ENCODE measurements around the gene CHMP3.

DNA sequence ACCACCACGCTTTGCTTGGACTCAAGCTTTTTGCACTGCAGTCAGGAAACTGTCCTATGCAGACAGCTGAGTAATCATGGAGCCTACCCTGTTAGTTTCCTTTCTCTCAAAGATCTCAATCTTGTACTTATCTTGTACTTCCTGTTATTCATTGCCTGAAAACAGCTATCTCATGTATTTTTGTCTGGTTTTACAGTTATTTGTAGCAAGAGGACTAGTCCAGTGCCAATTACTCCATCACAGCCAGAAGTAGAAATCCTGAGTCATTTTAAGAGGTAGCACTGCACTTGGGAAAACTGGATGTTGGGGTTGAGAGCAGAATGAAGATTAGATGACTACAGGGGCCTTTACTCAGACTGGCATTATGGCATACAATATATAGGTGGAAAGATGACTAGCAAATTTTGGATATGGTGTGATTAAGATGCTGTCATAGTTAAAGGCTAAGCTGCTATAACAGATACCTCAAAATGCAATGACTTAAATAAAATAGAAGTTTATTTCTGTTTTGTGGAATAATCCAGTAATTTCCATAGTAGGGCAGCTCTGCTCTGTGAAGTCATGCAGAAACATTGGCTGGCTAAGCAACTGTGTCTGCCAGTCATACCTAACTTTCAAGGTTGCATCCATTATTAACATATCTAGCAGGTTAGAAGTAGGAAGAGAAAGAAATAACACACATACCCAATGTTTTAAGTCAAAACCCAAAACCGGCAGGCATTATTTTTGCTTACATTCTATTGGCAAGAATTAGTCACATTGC is 21.1 kb upstream of the CHMP3 start:
- TF ChIP-seq CTCF (IDR thresholded peaks at IDR 0.05), result no peak
- no peak for TF ChIP-seq POLR2A (IDR thresholded peaks at IDR 0.05)

All from adrenal gland (tissue), 5 donors.